WTC11 (cell line): ENCODE measurements around the gene ZNF615. TPM values are rescaled to one million over a fixed set of nuclear protein-coding genes. Genes with fewer than 3 reads are reported as not detected.

Source experiments
- ETV6 ChIP-seq: sonication (generic); formaldehyde crosslinking; IDR thresholded peaks from 2 replicates; pipeline ENCODE4 v1.8.1; 2022; ENCODE audit warnings: mild to moderate bottlenecking, missing genetic modification reagents
- JAZF1 ChIP-seq: fragments of 250-450 bp; sonication (Bioruptor Pico); IDR thresholded peaks from 2 replicates; pipeline ENCODE4 v1.9.0; 2021; ENCODE audit warnings: moderate library complexity, mild to moderate bottlenecking, inconsistent platforms
- ZNF219 ChIP-seq: sonication (generic); formaldehyde crosslinking; IDR thresholded peaks from 2 replicates; pipeline ENCODE4 v1.8.0; 2023; ENCODE audit warnings: missing genetic modification reagents, mild to moderate bottlenecking, borderline replicate concordance
- ZNF263 ChIP-seq: sonication (generic); formaldehyde crosslinking; IDR thresholded peaks from 2 replicates; pipeline ENCODE4 v1.8.1; 2022; ENCODE audit warnings: low read depth, mild to moderate bottlenecking, moderate library complexity, missing genetic modification reagents
- ZNF423 ChIP-seq: fragments of 250-450 bp; sonication (Bioruptor Pico); IDR thresholded peaks from 2 replicates; pipeline ENCODE4 v2.1.2; 2022; ENCODE audit warnings: mild to moderate bottlenecking, moderate library complexity
- total RNA-seq: library from RNA; stranded (reverse); gene quantifications from 3 replicates; pipeline ENCODE4 v1.2.3, GENCODE V29; 2021
- TF ChIP-seq, protein P1 (sequence below): fragments of 250-450 bp; sonication (Bioruptor Pico); IDR thresholded peaks from 2 replicates; pipeline ENCODE4 v1.9.0; 2021; ENCODE audit warnings: mild to moderate bottlenecking

ZNF615 gene
- total RNA-seq, 1 experiment from 2014 or later = 11.9 TPM

DNA sequence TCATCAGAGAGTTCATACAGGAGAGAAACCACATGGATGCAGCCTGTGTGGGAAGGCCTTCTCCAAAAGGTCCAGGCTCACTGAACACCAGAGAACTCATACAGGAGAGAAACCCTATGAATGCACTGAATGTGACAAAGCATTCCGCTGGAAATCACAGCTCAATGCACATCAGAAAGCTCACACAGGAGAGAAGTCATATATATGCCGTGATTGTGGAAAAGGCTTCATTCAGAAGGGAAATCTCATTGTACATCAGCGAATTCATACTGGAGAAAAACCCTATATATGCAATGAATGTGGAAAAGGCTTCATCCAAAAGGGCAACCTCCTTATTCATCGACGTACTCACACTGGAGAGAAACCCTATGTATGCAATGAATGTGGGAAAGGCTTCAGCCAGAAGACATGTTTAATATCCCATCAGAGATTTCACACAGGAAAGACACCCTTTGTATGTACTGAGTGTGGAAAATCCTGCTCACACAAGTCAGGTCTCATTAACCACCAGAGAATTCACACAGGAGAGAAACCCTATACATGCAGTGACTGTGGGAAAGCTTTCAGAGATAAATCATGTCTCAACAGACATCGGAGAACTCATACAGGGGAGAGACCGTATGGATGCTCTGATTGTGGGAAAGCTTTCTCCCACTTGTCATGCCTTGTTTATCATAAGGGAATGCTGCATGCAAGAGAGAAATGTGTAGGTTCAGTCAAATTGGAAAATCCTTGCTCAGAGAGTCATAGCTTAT lies 63.0 kb downstream of the ZNF615 start (continued):
- no peak for TF ChIP-seq ZNF263
- TF ChIP-seq JAZF1 (CRISPR knock-in tag) = no peak
- TF ChIP-seq, protein P1, sequence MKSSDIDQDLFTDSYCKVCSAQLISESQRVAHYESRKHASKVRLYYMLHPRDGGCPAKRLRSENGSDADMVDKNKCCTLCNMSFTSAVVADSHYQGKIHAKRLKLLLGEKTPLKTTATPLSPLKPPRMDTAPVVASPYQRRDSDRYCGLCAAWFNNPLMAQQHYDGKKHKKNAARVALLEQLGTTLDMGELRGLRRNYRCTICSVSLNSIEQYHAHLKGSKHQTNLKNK (CRISPR knock-in tag) = no peak
- TF ChIP-seq ETV6 = no peak
- TF ChIP-seq ZNF219 (CRISPR knock-in tag) = no peak
- no peak for TF ChIP-seq ZNF423

Other genes starting within 250 kb of the ZNF615 start
- 0.30 to 0.71 TPM (median 0.31 TPM) in 3 replicates for gene FPR2, start 247.0 kb downstream of the ZNF615 start, total RNA-seq
- not detected in 3 replicates for gene FPR3, start 213.1 kb downstream of the ZNF615 start, total RNA-seq
- gene ZNF577, start 120.3 kb downstream of the ZNF615 start, total RNA-seq = 41.0 to 45.2 TPM (median 41.5 TPM) in 3 replicates
- gene ZNF649, start 103.2 kb downstream of the ZNF615 start, total RNA-seq = 55.6 to 64.7 TPM (median 56.0 TPM) in 3 replicates
- gene ZNF613, start 80.7 kb downstream of the ZNF615 start, total RNA-seq = 11.5 to 16.5 TPM (median 13.7 TPM) in 3 replicates
- 5.5 to 8.1 TPM (median 6.9 TPM) in 3 replicates for gene ZNF350, start 21.4 kb downstream of the ZNF615 start, total RNA-seq
- gene ZNF614, start 20.2 kb upstream of the ZNF615 start, total RNA-seq = 14.6 to 19.5 TPM (median 16.5 TPM) in 3 replicates
- gene ZNF432, start 40.6 kb upstream of the ZNF615 start, total RNA-seq = 8.4 to 10.3 TPM (median 8.9 TPM) in 3 replicates
- gene ZNF841, start 87.6 kb upstream of the ZNF615 start, total RNA-seq = 17.5 to 27.9 TPM (median 21.8 TPM) in 3 replicates
- gene ZNF616, start 131.7 kb upstream of the ZNF615 start, total RNA-seq = 27.2 to 34.6 TPM (median 28.8 TPM) in 3 replicates
- 20.3 to 28.8 TPM (median 22.8 TPM) in 3 replicates for gene ZNF836, start 163.4 kb upstream of the ZNF615 start, total RNA-seq
- 505 to 507 TPM (median 506 TPM) in 3 replicates for gene PPP2R1A, start 181.8 kb upstream of the ZNF615 start, total RNA-seq